NCI-H2196 (cell line): ENCODE data around the gene ARHGAP30.
"Not testable (repeated sequence)": the region's sequence is repeated elsewhere in the genome, so short reads cannot be mapped to it uniquely, and the experiment has no call there.

ENCODE experiments used
- DNase-seq: peaks from one replicate; lab custom pipeline; 2025; ENCODE audit not compliant: unreplicated experiment; lab: John Stamatoyannopoulos, UW

Gene ARHGAP30

GRCh38 chr1:161039154-161039545 lies 30.5 kb downstream of the ARHGAP30 start:
- no peak for DNase-seq

- DNase-seq = peak; percentile 85
These were observed 31.1 kb downstream of the ARHGAP30 start, which contains the start of gene TSTD1 for GRCh38 chr1:161038523-161039153. TSS of gene TSTD1 (minus strand) at chr1:161038964. CDS start at chr1:161038889, 75 bp downstream.

- peak; percentile 13 for DNase-seq
These were observed 31.8 kb downstream of the ARHGAP30 start for GRCh38 chr1:161037661-161038522.

GRCh38 chr1:161033751-161034150 lies 35.9 kb downstream of the ARHGAP30 start:
- DNase-seq = no peak

- no peak for DNase-seq
These were observed 37.3 kb downstream of the ARHGAP30 start for GRCh38 chr1:161032409-161032808.

DNA sequence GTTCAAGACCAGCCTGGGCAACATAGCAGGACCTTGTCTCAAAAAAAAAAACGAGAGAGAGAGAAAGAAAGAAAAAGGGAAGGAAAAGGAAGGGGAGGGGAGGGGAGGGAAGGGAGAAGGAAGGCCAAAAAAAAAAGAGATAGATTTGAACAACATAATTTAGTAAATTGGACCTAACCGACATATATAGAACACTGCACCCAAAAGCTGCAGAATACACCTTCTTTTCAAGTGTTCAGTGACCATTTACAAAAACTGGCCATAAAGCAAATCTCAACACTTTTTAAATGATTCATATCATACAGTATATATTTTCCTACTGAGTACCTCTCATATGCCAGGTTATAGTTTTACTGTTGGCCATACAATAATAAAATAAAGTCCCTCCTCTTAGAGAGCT lies 37.8 kb downstream of the ARHGAP30 start:
- no peak for DNase-seq

DNA sequence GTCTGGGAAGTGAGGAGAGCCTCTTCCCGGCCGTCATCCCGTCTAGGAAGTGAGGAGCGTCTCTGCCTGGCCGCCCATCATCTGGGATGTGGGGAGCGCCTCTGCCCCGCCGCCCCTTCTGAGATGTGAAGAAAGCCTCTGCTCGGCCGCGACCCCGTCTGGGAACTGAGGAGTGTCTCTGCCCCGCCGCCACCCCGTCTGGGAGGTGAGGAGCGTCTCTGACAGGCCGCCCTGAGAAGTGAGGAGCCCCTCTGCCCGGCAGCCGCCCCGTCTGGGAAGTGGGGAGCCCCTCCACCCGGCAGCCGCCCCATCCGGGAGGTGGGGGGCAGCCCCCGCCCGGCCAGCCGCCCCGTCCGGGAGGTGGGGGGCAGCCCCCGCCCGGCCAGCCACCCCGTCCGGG lies 40.2 kb downstream of the ARHGAP30 start:
- not testable (repeated sequence) for DNase-seq

DNA sequence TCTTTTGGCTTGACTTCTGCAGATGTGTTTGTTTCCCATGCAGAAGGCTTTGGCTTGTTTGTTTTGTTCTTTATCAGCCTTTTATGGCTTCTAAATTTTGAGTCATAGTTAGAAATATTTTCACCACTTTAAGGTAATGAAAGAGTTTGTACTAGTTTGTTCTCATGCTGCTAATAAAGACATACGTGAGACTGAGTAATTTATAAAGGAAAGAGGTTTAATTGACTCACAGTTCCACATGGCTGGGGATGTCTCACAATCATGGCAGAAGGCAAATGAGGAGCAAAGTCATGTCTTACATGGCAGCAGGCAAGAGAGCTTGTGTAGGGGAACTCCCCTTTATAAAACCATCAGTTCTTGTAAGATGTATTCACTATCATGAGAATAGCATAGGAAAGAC lies 42.7 kb downstream of the ARHGAP30 start:
- DNase-seq = not testable (repeated sequence)

- DNase-seq = not testable (repeated sequence)
These were observed 47.3 kb downstream of the ARHGAP30 start for GRCh38 chr1:161022432-161022831.

GRCh38 chr1:161021970-161022353 lies 47.7 kb downstream of the ARHGAP30 start:
- no peak for DNase-seq

DNA sequence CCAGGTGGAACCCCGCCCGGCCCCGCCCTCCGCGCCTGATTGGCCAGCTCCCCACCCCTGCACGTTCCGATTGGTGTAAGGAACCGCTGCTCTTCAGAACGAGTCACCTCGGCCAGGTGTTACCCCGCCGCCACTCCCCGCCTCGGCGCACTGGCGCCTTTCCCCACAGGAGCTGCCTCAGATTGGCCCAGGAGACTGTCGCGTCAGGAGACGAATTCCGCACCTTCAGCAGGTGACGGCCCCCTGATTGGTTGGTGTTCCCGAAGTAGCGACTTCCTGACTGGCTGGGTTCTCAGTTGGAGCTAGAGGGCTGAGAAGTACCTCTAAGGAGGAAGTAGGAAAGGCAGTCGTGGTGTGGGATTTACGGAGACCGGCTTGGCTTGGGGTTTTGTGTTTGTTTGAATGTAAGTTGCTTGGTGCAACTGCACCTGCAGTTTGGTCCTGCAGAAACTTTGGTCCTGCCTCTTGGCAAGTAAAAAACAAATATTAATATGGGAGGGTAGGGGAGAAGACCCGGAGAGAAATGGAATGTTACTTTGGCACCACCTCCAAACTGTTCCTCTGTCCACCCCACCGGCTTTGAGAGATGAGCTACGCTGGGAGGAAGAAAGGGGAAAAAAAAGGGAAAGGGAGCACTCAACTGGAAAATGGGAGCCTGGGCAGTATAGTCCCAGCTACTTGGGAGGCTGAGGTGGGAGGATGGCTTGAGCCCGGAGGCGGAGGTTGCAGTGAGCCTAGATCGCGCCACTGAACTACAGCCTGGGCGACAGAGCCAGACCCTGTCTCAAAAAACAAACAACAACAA lies 48.3 kb downstream of the ARHGAP30 start:
- DNase-seq = peak; percentile 96

- peak; percentile 67 for DNase-seq
These were observed 49.1 kb downstream of the ARHGAP30 start, which contains the start of gene F11R for GRCh38 chr1:161020509-161021164. TSS of gene F11R (minus strand) at chr1:161021152. CDS start at chr1:161021073, 79 bp downstream.

DNA sequence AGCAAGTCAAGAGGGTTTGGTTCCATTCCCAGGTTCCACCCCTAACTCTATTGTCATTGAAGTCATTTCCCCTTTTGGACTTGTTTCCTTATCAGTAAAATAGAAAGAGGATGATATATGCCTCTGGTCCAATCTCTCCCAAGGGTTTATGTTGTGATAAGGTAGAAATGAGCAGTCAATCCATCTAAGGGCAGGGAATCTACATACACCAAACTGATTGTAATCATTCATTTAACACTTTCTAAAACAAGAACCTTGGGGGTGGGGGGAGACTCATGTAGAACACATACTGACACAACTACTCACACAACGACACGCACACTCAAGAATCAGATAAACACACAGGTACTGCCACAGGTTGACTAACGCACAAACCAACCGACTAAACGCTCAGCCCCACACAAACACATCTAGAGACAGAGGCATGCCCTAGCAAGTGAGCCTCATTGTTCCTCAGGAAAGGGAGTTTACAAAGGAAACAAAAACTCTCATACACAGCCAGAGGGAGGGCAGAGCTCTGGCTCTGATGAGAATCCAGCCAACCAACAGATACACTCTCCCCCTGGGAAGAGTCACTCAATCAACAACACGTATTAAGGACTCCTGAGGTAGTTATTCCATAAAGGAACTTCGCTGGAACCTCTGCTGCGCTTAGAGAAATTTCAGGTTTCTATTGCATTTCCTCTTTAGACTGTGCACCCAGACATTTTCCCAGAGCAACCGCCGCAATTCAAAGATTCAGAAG lies 49.8 kb downstream of the ARHGAP30 start:
- DNase-seq = peak; percentile 28

DNA sequence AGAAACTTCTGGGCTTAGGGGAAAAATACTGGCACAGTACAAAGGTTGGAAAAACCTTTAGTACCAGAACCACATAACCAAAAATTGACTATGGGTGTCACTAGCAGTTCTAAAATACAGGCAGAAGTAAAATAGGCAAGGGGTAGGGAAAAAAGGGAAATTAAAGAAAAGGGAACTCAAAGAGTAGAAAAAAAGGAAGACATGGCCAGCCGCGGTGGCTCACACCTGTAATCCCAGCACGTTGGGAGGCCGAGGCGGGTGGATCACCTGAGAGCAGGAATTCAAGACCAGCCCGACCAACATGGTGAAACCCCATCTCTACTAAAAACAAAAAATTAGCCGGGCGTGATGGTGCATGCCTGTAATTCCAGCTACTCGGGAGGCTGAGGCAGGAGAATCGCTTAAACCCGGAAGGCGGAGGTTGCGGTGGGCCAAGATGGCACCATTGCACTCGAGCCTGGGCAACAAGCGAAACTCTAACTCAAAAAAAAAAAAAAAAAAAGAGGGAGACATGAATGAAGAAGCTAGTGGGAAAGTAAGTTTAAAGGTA lies 50.5 kb downstream of the ARHGAP30 start:
- not testable (repeated sequence) for DNase-seq

DNA sequence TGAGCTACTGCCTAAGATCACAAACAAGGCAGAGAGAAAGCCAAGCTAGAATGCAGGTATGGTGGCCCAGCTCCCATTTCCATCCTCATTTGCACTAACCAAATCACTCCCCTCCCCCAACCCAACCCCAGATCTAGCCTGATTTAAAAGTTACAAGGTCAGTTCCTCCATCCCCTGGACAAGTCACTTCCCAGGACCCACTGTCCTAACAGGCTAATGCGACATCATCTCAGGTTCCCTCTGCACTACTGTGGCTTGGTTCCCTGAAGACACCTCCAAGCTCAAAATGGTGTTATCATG lies 51.1 kb downstream of the ARHGAP30 start:
- DNase-seq = no peak

- DNase-seq = no peak
These were observed 51.7 kb downstream of the ARHGAP30 start for GRCh38 chr1:161017756-161018630.

DNA sequence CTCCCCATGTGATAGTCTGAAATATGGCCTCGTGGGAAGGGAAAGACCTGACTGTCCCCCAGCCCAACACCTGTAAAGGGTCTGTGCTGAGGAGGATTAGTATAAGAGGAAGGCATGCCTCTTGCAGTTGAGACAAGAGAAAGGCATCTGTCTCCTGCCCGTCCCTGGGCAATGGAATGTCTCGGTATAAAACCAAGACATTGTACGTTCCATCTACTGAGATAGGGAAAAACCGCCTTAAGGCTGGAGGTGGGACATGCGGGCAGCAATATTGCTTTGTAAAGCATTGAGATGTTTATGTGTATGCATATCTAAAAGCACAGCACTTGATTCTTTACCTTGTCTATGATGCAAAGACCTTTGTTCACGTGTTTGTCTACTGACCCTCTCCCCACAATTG lies 52.5 kb downstream of the ARHGAP30 start:
- not testable (repeated sequence) for DNase-seq

DNA sequence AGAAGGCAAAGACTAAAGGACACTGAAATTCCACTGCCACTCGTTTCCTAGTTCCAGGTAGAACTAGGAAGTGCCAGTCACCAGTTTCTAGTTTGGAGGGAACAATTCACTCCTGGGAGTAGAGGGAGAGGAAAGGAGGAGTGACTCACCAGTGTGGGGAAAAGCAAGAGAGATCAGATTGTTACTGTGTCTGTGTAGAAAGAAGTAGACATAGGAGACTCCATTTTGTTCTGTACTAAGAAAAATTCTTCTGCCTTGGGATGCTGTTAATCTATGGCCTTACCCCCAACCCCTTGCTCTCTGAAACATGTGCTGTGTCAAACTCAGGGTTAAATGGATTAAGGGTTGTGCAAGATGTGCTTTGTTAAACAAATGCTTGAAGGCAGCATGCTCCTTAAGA lies 53.0 kb downstream of the ARHGAP30 start:
- not testable (repeated sequence) for DNase-seq
